B cell (primary cell): ENCODE measurements around the gene CD209. TPM values are rescaled to one million over a fixed set of nuclear protein-coding genes. Genes with fewer than 3 reads are reported as not detected.

Experiments used
- ATAC-seq: fragments of 200-7000 bp; cut with Tn5 transposase; one replicate; pipeline ENCODE4 v1.10.0; 2021; ENCODE audit warnings: low read depth, mild to moderate bottlenecking, moderate number of reproducible peaks, moderate library complexity
- CTCF ChIA-PET: fragments of 350-600 bp; sonication (Branson Sonifier 250); formaldehyde crosslinking; loops from one replicate; lab custom pipeline; 2021; ENCODE audit warnings: antibody characterized with exemption, inconsistent platforms; lab: Charles Lee
- POLR2A ChIA-PET: fragments of 350-600 bp; sonication (Branson Sonifier 250); formaldehyde crosslinking; loops from one replicate; lab custom pipeline; 2021; ENCODE audit warnings: antibody characterized with exemption; lab: Charles Lee
- DNase-seq: peaks from one replicate; pipeline ENCODE4 v3.0.0; 2013
- H2AFZ ChIP-seq: 2 replicates; pipeline ENCODE4 v1.6.1; 2012; ENCODE audit warnings: mild to moderate bottlenecking, low read depth, low read length; ENCODE audit not compliant: insufficient read depth, poor library complexity, severe bottlenecking
- H3K27ac ChIP-seq, 2 donors: 1 replicate in 1 of 2; 2 replicates in 1 of 2; pipeline ENCODE4 v1.5.1; 2012 to 2013; ENCODE audit warnings: low read length in 2 of 2, mild to moderate bottlenecking in 2 of 2, moderate library complexity in 1 of 2
- H3K27me3 ChIP-seq, 4 experiments: fragments of 200-600 bp in 1 of 4; sonication (generic) in 1 of 4; replicated peaks in 1 of 4; 1 replicate in 2 of 4; 2 replicates in 2 of 4; pipeline versions ENCODE4 v1.6.1 to v1.7.0; 2013 to 2016; ENCODE audit warnings: low read length in 3 of 4, mild to moderate bottlenecking in 2 of 4, mixed read lengths in 1 of 4, moderate library complexity in 1 of 4; ENCODE audit not compliant: insufficient read depth in 4 of 4, control insufficient read depth in 3 of 4; ENCODE audit errors: control extremely low read depth in 1 of 4
- H3K36me3 ChIP-seq, 2 experiments: replicated peaks in 1 of 2; 1 replicate in 1 of 2; 2 replicates in 1 of 2; pipeline versions ENCODE4 v1.6.1 to v1.7.1; 2013; ENCODE audit warnings: low read length in 1 of 2; ENCODE audit not compliant: insufficient read depth in 2 of 2, control insufficient read depth in 1 of 2; ENCODE audit errors: control extremely low read depth in 1 of 2, extremely low read depth in 1 of 2
- H3K4me1 ChIP-seq, 2 donors: fragments of 200-600 bp in 1 of 2; sonication (generic) in 1 of 2; 1 replicate in 1 of 2; 2 replicates in 1 of 2; pipeline versions ENCODE4 v1.5.1 to v1.6.1; 2013 to 2017; ENCODE audit warnings: low read length in 2 of 2; ENCODE audit not compliant: control insufficient read depth in 2 of 2, insufficient read depth in 2 of 2
- H3K4me2 ChIP-seq: replicated peaks from 2 replicates; pipeline ENCODE3; 2012; ENCODE audit warnings: mild to moderate bottlenecking, low read depth, low read length; ENCODE audit not compliant: poor library complexity, severe bottlenecking
- H3K4me3 ChIP-seq, 5 experiments: fragments of 200-600 bp in 1 of 5; sonication (generic) in 1 of 5; 1 replicate in 3 of 5; 2 replicates in 2 of 5; pipeline versions ENCODE4 v1.5.1 to v1.7.0; 2011 to 2016; ENCODE audit warnings: low read length in 4 of 5, mild to moderate bottlenecking in 4 of 5, low read depth in 2 of 5, control low read depth in 1 of 5, moderate library complexity in 1 of 5; ENCODE audit not compliant: insufficient read depth in 1 of 5; ENCODE audit errors: control extremely low read depth in 1 of 5, extremely low read depth in 1 of 5
- H3K79me2 ChIP-seq: fragments of 200-600 bp; sonication (generic); one replicate; pipeline ENCODE4 v1.6.0; 2016; ENCODE audit warnings: low read length; ENCODE audit not compliant: control insufficient read depth, insufficient read depth
- H3K9ac ChIP-seq: fragments of 200-600 bp; sonication (generic); 2 replicates; pipeline ENCODE4 v1.6.1; 2017; ENCODE audit warnings: mild to moderate bottlenecking, low read length, moderate library complexity
- H3K9me3 ChIP-seq, 3 donors: one replicate each; pipeline versions ENCODE4 v1.6.1 to v1.7.1; 2013; ENCODE audit warnings: low read length in 2 of 3; ENCODE audit not compliant: control insufficient read depth in 2 of 3, insufficient read depth in 1 of 3; ENCODE audit errors: control extremely low read depth in 1 of 3
- H4K20me1 ChIP-seq: 2 replicates; pipeline ENCODE4 v1.6.0; 2012; ENCODE audit warnings: mild to moderate bottlenecking, low read length; ENCODE audit not compliant: insufficient read depth, control insufficient read depth, poor library complexity, severe bottlenecking
- H3K27ac Mint-ChIP-seq: one replicate; pipeline ENCODE4 v1.8.0; 2021; ENCODE audit warnings: mixed read lengths
- H3K27me3 Mint-ChIP-seq: one replicate; pipeline ENCODE4 v1.8.0; 2021; ENCODE audit warnings: mixed read lengths
- H3K4me1 Mint-ChIP-seq: one replicate; pipeline ENCODE4 v1.8.0; 2021; ENCODE audit warnings: mixed read lengths
- H3K4me3 Mint-ChIP-seq: one replicate; pipeline ENCODE4 v1.8.0; 2021; ENCODE audit warnings: mixed read lengths
- H3K9me3 Mint-ChIP-seq: one replicate; pipeline ENCODE4 v1.8.0; 2022; ENCODE audit warnings: mixed read lengths; ENCODE audit not compliant: insufficient read depth
- EZH2 ChIP-seq: IDR thresholded peaks from 2 replicates; pipeline ENCODE4 v1.6.1; 2012; ENCODE audit warnings: borderline replicate concordance, low read depth, mild to moderate bottlenecking, moderate library complexity, low read length; ENCODE audit not compliant: insufficient read depth, poor library complexity, severe bottlenecking
- WGBS: methylation state at CpG from one replicate; pipeline ENCODE4 v1.1.5; 2013; ENCODE audit warnings: missing lambda C conversion rate; ENCODE audit not compliant: insufficient coverage; 5-methylcytosine and 5-hydroxymethylcytosine counted together
- intact Hi-C: fragments of 100-400 bp; cut with micrococcal nuclease; formaldehyde crosslinking; loops from one replicate; pipeline ENCODE4 v1.10.0; 2022
- polyA plus RNA-seq: library from polyadenylated mRNA; depleted of rRNA; stranded (reverse); fragments of >200 nt; gene quantifications from 2 replicates; pipeline ENCODE4 v1.2.3, GENCODE V29; 2012
- total RNA-seq, 2 donors: library from RNA; stranded (reverse); fragments of 120-200 nt in 1 of 2; gene quantifications; 1 replicate in 1 of 2; 2 replicates in 1 of 2; pipeline versions ENCODE4 v1.2.3 to v1.2.4, GENCODE V29; 2013 to 2022
- TF ChIP-seq, protein P1 (sequence below): fragments of 200-600 bp; IDR thresholded peaks from one replicate; pipeline ENCODE4 v1.8.0; 2022; ENCODE audit warnings: antibody characterized with exemption, mild to moderate bottlenecking

The CD209 gene
- total and polyA plus RNA-seq, 2 donors (not counting 1 experiment from before 2014, with no cell fraction given): 0.10 TPM; not detected in 1

DNA sequence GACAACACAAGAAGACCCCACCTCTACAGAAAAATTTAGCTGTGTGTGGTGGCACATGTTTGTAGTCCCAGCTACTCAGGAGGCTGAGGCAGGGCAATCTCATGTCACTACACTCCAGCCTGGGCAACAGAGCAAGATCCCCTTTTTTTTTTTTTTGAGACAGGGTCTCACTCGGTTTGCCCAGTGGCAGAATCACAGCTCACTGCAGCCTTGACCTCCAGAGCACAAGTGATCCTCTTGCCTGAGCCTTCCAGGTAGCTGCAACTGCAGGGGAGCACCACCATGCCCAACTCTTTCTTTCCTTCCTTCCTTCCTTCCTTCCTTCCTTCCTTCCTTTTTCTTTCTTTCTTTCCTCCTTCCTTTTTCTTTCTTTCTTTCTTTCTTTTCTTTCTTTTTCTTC lies 11.2 kb downstream of the CD209 start:
- no peaks in the 10 kb centered on the region for H3K9me3 Mint-ChIP-seq
- H3K4me1 Mint-ChIP-seq: peaks cover 19% of the 10 kb centered on the region
- intact Hi-C loops: no loop called here
- Histone ChIP-seq H3K9me3 (peaks cover 0 to 3% (median 0%) of the 10 kb centered on the region in 3 donors), H4K20me1 (no peaks in the 10 kb centered on the region), H3K36me3 (no peaks in the 10 kb centered on the region), H3K9ac (no peak overlapping the region), H3K79me2 (no peaks in the 10 kb centered on the region), H3K27me3 (peaks cover 0 to 3% (median 2%) of the 10 kb centered on the region in 4 experiments), H3K27ac (no peak overlapping the region), H3K4me3 (no peak overlapping the region), H2AFZ (no peak overlapping the region), H3K4me2 (no peak overlapping the region), H3K4me1 (peaks cover 3 to 9% of the 10 kb centered on the region in 2 donors)
- ChIA-PET POLR2A (no interaction called here), CTCF (interaction anchor here (1.2 kb wide), 1 partner anchor 55 kb away, joined by 3 read pairs; the partner anchor contains the start of gene TRAPPC5)
- H3K4me3 Mint-ChIP-seq: no peak overlapping the region
- H3K27me3 Mint-ChIP-seq: peaks cover 12% of the 10 kb centered on the region
- no peak overlapping the region for H3K27ac Mint-ChIP-seq
- no peak for ATAC-seq
- 91% methylated on average over 1 of the region's 1 CpG for WGBS
- DNase-seq: no peak
- TF ChIP-seq, protein P1, sequence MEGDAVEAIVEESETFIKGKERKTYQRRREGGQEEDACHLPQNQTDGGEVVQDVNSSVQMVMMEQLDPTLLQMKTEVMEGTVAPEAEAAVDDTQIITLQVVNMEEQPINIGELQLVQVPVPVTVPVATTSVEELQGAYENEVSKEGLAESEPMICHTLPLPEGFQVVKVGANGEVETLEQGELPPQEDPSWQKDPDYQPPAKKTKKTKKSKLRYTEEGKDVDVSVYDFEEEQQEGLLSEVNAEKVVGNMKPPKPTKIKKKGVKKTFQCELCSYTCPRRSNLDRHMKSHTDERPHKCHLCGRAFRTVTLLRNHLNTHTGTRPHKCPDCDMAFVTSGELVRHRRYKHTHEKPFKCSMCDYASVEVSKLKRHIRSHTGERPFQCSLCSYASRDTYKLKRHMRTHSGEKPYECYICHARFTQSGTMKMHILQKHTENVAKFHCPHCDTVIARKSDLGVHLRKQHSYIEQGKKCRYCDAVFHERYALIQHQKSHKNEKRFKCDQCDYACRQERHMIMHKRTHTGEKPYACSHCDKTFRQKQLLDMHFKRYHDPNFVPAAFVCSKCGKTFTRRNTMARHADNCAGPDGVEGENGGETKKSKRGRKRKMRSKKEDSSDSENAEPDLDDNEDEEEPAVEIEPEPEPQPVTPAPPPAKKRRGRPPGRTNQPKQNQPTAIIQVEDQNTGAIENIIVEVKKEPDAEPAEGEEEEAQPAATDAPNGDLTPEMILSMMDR: no peak
- no peak for TF ChIP-seq EZH2

DNA sequence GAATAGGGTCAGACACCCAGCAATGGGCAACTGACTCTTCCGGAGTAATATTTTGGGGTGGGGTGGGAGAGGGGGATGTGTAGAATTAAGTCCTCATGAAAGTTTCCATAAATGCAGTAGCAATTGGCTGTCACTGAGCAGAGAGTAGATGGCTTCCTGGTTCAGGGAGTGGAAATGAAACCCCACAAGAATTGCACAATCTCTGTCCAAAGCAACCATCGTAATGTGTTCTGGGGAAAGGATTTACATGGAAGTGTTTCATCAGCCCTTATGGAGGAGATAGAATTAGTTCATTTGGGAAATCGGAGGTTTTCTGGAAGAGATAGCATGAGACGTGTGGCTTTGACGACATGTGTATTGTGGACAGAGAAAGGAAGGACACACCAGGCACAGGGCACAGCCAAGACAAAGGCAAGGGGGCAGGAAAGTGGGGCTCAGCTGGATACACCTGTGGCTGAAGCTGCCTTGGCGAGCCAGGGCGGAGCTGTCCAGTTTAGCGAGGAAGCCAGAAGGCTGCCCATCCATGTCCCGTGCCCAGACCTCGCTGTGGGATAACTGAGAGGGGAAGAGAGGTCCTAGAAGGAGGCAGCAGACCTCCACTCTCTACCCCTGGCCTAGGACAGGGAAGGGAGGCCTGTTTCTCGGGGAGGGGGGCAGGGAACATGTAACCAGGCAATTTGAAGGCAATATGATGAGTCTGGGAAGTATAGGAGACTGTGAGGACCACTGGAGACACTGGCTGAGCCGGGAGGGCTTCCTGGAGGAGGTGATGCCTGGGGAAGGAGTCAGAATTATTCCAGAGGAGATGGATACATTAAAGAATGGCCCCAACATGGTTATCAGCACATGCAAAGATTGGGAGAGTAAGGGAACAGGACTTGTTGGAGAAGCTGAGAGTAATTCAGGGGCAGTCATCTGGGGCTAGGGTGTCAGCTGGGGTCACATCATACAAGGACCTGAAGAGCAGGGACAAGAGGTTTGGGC lies 12.8 kb downstream of the CD209 start:
- CTCF ChIA-PET: interaction anchor here (1.2 kb wide), 1 partner anchor 54 kb away, joined by 3 read pairs; the partner anchor contains the start of gene TRAPPC5
- WGBS: 79% methylated on average over 9 of the region's 12 CpGs
- no peak for ATAC-seq
- H3K27ac ChIP-seq: no peak overlapping the region
- peaks cover 0 to 10% (median 0%) of the 10 kb centered on the region in 3 donors for H3K9me3 ChIP-seq
- H4K20me1 ChIP-seq: no peaks in the 10 kb centered on the region
- no peak overlapping the region for H3K9ac ChIP-seq
- H3K4me3 ChIP-seq: no peak overlapping the region
- Mint-ChIP-seq H3K4me3 (no peak overlapping the region), H3K27ac (no peak overlapping the region), H3K4me1 (peaks cover 23% of the 10 kb centered on the region), H3K9me3 (no peaks in the 10 kb centered on the region), H3K27me3 (peaks cover 9% of the 10 kb centered on the region)
- H3K36me3 ChIP-seq: no peaks in the 10 kb centered on the region
- H3K79me2 ChIP-seq: no peaks in the 10 kb centered on the region
- no peak overlapping the region for H2AFZ ChIP-seq
- TF ChIP-seq, protein P1: no peak
- no peak for TF ChIP-seq EZH2
- POLR2A ChIA-PET: no interaction called here
- no peak for DNase-seq
- H3K27me3 ChIP-seq: peaks cover 0 to 19% (median 6%) of the 10 kb centered on the region in 4 experiments
- H3K4me1 ChIP-seq: peaks cover 14 to 24% of the 10 kb centered on the region in 2 donors
- H3K4me2 ChIP-seq: no peak overlapping the region
- intact Hi-C loops: no loop called here
